22Rv1 (cell line): ENCODE results near the gene SQOR.

Source experiments
- H3K27ac ChIP-seq: fragments of 450-650 bp; 2 replicates; pipeline ENCODE4 v1.5.1; 2017
- CTCF ChIP-seq: fragments of 450-650 bp; IDR thresholded peaks from 2 replicates; pipeline ENCODE4 v1.5.1; 2017; ENCODE audit warnings: mild to moderate bottlenecking
- ZFX ChIP-seq: fragments of 450-650 bp; IDR thresholded peaks from 2 replicates; pipeline ENCODE4 v1.6.1; 2017; ENCODE audit warnings: antibody characterized with exemption, borderline replicate concordance

SQOR gene

DNA sequence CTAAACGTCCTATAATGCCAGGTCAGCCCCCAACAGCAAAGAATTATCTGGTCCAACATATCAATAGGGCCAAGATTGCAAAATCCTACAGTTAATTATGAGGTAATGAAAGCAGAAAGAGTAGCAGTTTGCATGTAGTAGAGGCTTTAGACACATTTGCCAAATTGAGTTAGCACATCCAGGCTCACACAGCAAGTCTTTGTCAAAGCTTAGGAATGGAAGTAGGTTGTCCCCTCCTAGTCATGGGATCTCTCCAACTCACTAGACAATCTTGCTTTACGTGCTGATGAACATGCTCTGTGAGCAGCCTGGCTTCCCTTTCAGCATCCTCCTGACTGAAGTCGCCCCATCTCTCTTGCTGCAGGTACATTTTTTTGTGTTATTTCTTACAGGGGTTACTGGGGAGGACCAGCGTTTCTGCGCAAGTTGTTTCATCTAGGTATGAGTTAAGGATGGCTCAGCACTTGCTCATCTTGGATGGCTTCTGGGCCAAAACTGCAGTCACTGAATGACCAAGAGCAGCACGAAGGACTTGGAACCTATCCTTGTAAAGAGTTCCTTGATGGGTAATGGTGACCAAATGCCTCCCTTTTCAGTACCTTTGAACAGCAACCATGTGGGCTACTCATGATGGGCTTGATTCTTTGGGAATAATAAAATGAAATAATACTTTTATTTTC is 55.9 kb downstream of the SQOR start:
- no peak overlapping the region for H3K27ac ChIP-seq
- TF ChIP-seq ZFX, result no peak
- TF ChIP-seq CTCF, result no peak

- TF ChIP-seq CTCF, result no peak
- no peak for TF ChIP-seq ZFX
- no peak overlapping the region for H3K27ac ChIP-seq
Observed at GRCh38 chr15:45701108-45701507, 66.3 kb downstream of the SQOR start.

DNA sequence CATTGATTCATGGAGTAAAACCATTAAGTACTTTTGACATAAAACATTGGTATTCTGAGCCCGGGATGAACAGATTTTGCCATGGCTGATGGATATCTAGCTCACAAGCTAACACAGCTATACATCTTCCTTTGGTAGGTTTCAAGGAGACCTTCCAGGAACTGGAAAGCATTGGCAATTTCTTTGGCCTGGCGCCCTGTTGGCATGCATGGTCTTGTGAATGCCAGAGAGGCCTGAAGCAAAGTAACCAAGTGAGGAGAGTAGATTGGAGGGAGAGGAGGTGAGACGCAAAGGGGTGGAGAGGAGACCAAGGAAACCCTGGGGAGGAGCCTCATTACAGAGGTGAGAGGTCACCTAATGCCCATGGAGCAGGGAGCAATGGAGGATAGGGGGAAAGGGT is 67.2 kb downstream of the SQOR start:
- TF ChIP-seq CTCF (no peak), ZFX (no peak)
- no peak overlapping the region for H3K27ac ChIP-seq

DNA sequence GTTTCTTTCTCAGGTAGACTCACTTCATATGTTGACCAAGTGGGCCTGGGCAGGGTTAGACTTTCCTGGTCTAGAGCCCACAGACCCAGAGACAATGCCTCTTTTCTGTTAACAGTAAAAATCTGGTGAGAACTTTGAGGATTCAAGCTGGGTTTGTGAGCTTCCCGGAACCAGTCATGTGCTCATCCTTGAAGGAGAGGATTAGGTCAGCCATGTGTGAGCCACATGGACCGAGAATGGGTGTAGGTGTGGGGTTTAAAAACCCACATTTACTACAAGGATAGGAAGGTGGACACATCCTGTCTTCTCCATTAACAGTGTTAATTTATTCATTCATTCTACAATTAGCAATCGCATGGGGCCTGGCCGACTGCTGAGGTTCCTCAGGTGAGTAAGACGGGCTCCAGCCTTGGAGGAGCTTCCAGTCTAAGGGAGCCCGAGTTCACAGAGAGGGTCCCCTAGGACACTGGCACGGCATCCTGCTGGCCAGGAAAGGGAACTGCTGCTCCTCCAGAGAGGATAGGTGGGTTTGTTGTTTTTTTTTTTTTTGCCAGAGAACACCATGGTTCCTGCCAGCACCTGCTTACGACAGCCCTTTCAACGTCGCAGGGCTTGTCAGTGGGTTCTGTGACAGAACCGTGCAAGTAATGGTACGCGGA is 69.0 kb downstream of the SQOR start:
- H3K27ac ChIP-seq, result no peak overlapping the region
- TF ChIP-seq CTCF (no peak), ZFX (no peak)

DNA sequence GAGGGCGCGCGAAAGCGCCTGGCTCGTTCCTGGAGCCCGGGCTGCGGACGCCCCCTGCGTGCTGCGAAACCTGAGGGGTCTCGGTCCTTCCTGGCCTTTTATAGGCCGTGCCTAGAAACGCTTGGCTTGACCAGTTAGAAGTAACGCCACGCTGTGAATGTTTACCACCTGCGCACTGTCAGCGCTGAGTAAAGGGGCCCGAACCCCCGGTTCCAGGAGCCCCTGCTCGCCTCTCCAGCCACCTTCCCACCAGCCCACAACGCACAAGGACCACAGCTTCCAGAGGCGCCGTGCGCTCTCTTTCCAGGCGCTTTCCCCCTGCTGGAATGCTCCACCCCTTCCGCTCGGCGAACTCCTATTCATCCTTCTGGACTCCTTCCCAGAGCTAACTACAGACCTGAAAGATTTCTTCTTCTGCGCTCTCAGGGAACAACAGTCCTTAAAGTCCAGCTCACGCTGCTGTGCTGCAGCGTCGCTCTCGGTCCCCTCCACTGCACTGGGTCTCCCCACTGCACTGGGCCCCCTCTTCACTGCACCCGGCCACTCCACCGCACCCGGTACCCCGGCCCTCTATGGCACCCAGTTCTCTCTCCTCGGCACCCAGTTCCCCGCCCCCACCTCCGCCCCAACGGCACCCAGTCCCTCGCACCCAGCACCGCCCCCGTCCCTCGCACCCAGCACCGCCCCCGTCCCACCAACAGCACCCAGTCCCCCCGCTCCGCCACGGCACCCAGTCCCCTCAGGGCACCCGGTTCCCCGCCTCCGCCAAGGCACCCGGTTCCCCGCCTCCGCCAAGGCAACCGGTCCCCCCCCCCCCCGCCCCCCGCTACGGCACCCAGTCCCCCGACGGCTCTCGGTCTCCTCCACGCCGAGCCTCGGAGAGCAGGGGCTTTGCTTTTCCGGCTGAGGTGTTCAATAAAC is 69.8 kb downstream of the SQOR start:
- no peak overlapping the region for H3K27ac ChIP-seq

More for the DNA sequence above, 69.8 kb downstream of the SQOR start:
- no peak for TF ChIP-seq ZFX
- TF ChIP-seq CTCF, result no peak
